Smooth muscle cell of the coronary artery (primary cell): Measurements from ENCODE around the gene G6PD. TPM values are rescaled to one million over a fixed set of nuclear protein-coding genes. Genes with fewer than 3 reads are reported as not detected.

Source experiments
- total RNA-seq: library from RNA; depleted of rRNA; stranded (reverse); fragments of >200 nt; gene quantifications from 2 replicates; pipeline ENCODE4 v1.2.3, GENCODE V29; 2014; ENCODE audit warnings: low replicate concordance

G6PD gene
- 31.9 and 68.3 TPM in 2 replicates for total RNA-seq

GRCh38 chrX:154546354-154547244 lies at the start of gene G6PD:
Gene G6PD (minus strand): TSS chrX:154546846. CDS start chrX:154546155, 691 bp downstream.

GRCh38 chrX:154584585-154585183 lies 38.0 kb upstream of the G6PD start, which contains the start of gene CTAG1A:
Gene CTAG1A (plus strand): TSS chrX:154585133. CDS start chrX:154585207, 74 bp downstream.

DNA sequence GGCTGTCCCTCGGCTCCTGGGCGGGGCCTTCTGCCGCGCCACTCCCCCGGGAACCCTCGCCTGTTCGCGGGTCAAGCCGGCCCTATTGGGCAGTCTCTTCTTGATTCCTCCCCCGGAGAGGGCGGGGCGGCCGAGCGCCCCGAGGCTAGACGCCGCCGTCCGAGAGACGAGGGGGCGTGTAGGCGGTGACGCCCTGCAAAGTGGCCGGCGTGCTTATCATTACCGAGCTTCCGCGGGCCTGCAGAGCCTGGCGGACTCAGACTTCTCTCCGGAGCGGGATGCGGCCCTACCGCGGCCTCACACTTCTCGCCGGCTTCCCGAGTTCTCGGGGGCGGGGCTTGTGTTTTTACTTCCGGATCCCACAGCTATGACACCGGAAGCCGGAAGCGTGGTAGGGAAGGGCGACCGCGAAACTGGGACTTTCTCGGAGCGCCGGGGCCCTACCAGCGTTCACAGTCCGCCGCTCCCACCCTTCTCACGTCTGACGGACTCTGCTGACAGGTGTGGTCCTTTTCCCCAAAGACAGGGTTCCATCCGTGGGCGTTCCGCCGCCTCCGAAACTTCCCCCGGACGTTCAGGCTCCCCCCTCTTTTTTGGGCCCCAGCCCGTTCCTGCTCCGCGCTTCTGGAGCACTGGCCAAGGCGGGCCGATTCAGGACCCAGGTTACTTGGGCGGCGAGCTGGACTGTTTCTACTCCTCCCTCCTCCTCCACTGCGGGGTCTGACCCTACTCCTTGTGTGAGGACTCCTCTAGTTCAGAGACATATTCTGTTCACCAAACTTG lies 790 bp upstream of the G6PD start, which contains the start of gene IKBKG:
Gene IKBKG (plus strand): TSS at position 376 of the 783 bp plus-strand sequence. CDS start 4,383 bp downstream, outside the sequence.

DNA sequence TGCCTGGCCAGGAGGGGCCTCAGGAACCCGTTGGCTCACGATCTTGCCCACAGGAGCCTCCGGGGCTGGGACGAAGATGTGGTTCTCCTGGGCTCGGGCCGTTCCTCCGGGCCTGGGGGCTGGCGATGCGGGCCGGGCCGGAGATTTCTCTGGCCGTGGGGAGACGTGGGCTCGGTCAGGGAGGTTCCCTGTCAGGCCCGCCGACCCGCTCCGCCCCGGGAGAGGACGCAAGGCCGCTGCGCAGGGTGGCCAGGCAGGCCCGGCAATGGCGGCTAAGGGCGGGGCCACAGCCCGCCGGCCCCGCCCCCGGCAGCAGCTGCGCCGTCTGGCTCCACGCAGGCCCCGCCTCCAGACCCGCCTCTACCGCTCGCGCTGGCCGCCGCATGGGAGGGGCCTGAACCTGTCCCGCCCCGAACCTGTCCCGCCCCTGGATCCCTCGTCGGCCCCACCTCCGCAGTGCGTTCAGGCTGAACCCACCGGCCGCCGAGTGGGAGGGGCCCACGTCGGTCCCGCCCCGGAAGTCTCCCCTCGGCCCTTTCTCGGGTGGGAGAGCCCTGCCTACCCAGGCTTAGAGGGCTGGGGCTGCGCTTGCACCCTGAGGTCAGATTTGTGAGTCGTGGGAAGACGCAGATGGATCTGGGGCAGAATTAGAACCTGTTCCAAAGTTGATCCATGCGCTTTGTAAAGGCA lies 30.5 kb downstream of the G6PD start, which contains the start of gene FAM3A:
Gene FAM3A (minus strand): TSS at position 267 of the 690 bp plus-strand sequence. CDS start 460 bp downstream, outside the sequence.

DNA sequence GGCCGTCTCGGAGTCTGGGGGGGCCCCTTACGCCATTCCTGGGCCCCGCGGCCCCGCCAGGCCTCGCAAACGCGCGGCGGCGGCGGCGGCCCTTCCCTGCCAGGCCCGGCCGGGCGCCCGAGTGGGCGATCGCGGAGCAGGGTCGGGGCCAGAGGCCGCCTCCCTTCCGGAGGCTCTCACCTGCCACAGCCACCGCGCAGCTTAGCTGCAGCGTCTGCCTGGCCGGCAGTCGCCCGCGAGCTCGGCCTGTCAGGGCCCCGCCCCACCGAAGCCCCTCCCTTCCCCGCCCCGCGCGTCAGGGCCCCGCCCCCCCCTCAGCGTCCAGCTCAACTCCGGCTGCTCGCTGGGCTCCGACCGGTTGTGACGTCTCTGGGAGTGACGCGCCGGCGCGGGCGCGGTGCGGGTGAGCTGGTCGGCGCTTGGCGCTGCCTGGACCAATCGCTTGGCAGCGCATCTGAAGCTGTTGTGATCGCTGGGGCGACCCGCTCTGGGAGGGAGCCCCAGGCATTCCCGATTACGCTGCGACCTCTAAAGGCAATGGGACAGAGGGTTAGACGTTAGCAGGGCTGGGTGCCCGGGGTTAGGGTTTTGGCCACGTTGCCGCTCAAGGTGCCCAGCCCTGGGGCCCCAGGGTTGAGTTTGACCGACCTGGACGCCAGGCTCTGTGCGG lies 56.1 kb downstream of the G6PD start, which contains the start of gene SLC10A3:
Gene SLC10A3 (minus strand): TSS at position 216 of the 670 bp plus-strand sequence. CDS start 1,689 bp downstream, outside the sequence.

GRCh38 chrX:154486396-154487207 lies 60.0 kb downstream of the G6PD start, which contains the start of gene UBL4A:
Gene UBL4A (minus strand): TSS chrX:154486615. CDS start chrX:154486584, 31 bp downstream.

Other genes starting within 250 kb of the G6PD start
- gene FLNA, start 172.2 kb downstream of the G6PD start, total RNA-seq: 2,276 and 2,381 TPM in 2 replicates
- gene EMD, start 167.6 kb downstream of the G6PD start, total RNA-seq: 15.9 and 23.0 TPM in 2 replicates
- 1,663 and 2,613 TPM in 2 replicates for gene RPL10, start 148.5 kb downstream of the G6PD start, total RNA-seq
- 34.3 and 98.6 TPM in 2 replicates for gene DNASE1L1, start 137.6 kb downstream of the G6PD start, total RNA-seq
- 12.3 and 18.6 TPM in 2 replicates for gene TAFAZZIN, start 135.3 kb downstream of the G6PD start, total RNA-seq
- gene ATP6AP1, start 118.2 kb downstream of the G6PD start, total RNA-seq: 43.1 and 65.7 TPM in 2 replicates
- gene GDI1, start 109.7 kb downstream of the G6PD start, total RNA-seq: 115 and 175 TPM in 2 replicates
- 105 and 224 TPM in 2 replicates for gene FAM50A, start 102.7 kb downstream of the G6PD start, total RNA-seq
- 9.6 and 17.3 TPM in 2 replicates for gene PLXNA3, start 88.6 kb downstream of the G6PD start, total RNA-seq
- 14.9 and 16.4 TPM in 2 replicates for gene LAGE3, start 67.6 kb downstream of the G6PD start, total RNA-seq
- gene UBL4A, start 60.2 kb downstream of the G6PD start, total RNA-seq: 18.7 and 42.7 TPM in 2 replicates
- gene SLC10A3, start 56.2 kb downstream of the G6PD start, total RNA-seq: 11.6 and 12.5 TPM in 2 replicates
- gene FAM3A, start 30.6 kb downstream of the G6PD start, total RNA-seq: 32.1 and 41.5 TPM in 2 replicates
- gene IKBKG, start 774 bp upstream of the G6PD start, total RNA-seq: 9.5 and 14.5 TPM in 2 replicates
- gene CTAG1A, start 38.3 kb upstream of the G6PD start, total RNA-seq: not detected in 2 replicates
- gene CTAG1B, start 72.4 kb upstream of the G6PD start, total RNA-seq: not detected in 2 replicates
- not detected in 2 replicates for gene CTAG2, start 106.7 kb upstream of the G6PD start, total RNA-seq
- 1.3 and 2.2 TPM in 2 replicates for gene GAB3, start 204.2 kb upstream of the G6PD start, total RNA-seq
- 37.9 and 46.5 TPM in 2 replicates for gene DKC1, start 216.0 kb upstream of the G6PD start, total RNA-seq